ENCODE data around the gene LAMA3.
A peak's percentile ranks its signal among the peaks of the same experiment; 100 is the strongest.

Gene LAMA3

DNA sequence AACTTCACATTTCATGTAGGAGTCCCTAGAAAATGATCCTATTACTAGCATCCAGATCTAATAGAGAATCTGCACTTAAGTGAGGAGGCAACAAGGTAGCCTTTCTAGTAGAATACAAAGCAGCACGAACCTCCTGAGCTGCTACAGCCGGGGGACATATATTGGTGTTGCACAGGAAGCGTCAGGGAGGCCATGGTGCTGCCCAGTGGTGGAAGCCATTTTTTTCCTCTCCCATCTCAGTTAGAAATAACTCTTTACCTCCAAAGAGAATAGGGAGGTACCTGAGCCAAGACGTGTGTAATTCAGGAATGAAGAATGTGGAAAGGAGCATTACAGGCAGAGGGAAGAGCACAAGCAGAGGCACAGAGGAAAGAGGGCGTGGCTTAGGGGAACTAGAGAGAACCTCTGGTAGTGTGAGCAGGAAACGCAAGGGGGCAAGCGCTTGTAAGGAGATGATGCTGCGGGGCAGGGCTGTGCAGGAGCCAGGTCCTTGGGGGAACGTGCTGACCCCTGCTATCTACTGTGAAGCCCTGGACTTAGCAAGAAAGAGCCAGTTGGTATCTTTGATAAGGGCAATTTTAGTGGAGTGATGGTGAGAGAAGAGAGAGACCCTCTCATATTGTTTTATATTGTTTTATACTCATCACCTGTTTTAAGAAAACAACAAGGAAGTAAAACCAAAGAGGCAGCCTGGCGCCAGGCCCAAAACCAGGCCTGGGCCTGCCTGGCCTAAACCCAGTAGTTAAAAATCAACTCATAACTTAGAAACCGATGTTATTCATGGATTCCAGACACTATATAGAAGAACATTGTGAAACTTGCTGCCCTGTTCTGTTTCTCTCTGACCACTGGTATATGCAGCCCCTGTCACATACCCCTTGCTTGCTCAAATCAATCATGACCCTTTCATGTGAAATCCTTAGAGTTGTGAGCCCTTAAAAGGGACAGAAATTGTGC is 275.3 kb downstream of the LAMA3 start:
- peak in 1 of 2 donors; percentile 25 for DNase-seq (ENCODE audit: low read depth in 1 of 2, low spot score in 1 of 2)

DNA sequence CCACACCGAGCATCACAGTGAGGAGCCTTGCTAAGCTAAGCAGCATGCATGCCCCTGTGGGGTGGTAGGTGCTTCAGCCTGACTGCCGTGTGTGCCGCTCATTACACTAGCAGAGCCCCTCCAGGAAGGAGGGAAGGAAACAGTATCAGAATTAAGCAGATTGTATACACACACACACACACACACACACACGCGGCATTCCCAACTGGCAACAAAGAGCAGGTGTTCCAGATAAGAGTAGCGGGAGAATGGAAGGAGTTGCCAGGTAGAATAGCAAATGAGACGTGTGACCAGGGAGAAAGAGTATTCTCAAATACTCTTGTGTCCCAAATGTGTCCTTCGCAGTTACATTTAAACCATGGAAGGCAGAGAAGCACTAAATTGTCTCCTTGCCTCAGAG is 277.7 kb downstream of the LAMA3 start:
- DNase-seq (ENCODE audit: low read depth in 1 of 2, low spot score in 1 of 2) = no peak

DNA sequence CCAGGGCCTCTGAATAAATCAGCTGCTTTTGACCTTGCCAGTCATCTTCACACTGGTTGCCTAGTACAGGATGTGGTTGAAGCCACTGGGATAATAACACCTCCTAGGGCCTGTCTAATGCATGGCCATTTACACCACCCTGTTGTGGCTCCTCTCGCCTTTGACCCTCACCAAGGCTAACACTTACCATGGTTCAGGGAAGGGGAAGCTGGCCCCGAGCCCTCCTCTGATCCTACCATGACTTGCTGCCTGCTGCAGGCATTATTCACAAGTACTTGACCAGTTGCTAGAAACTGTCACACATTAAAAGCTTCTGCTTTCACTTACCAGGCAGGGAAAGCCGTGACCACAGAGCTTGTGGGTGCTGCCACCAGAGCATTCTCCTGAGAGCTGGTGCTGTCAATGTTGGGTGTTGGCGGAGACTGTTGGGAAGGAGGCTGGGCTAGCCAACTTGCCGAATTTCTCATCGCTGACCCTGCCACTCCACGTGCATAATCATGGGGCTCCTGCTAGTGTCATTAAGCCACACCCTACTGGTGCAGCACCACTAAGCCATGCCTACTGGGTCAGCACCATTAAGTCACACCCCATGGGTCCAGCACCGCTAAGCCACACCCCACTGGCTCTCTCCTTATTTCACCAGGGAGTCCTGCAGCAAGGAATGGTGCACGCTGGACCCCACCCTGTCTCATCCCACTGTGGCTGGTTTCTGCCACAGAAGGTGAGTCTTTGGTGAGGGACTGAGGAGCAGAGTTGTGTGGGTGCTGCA is 278.3 kb downstream of the LAMA3 start:
- no peak for DNase-seq (ENCODE audit: low read depth in 1 of 2, low spot score in 1 of 2)

DNA sequence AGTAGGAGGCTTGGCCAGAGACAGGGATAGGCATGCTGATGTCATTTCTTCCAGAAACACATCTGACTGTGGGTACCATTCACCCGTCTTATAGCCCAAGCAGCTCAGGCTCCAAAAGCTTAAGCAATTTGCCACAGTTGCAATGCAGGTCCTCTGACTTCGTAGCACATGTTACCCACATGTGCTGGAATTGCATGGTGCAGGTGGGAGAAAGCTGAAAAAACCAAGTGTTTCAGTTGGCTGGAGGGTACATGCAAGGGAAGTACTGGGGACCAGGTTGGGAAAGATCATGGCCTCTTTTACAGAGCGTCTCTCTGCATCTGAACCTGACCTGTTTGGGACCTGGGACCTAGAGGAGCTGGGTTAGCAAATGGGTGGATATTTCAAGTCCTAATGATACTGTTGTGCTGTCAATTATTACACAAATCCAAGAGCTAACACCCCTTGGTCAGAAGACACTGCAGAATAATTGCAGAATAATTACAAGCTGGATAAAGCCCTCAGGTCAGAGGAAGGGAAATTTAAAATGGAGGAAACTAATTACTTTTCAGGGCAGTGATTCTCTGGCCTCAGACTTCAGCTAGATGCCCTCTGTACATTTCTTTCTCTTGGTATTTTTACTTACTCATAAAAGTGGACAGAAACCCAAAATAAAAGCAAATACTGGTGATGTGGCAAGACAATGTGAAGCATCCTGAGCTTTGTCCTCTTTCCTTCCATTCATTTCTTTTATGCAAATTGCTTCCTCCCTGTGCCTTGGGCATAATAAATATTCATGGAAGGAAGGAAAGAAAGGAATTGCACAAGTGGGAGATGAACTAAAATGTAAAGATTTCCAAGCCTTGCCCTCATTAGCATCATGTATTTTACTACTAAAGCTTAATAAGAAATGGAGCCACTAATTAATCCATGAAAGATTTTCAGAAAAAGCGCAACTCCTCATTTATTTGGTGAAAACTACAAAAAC is 279.7 kb downstream of the LAMA3 start:
- no peak for DNase-seq (ENCODE audit: low read depth in 1 of 2, low spot score in 1 of 2)

DNA sequence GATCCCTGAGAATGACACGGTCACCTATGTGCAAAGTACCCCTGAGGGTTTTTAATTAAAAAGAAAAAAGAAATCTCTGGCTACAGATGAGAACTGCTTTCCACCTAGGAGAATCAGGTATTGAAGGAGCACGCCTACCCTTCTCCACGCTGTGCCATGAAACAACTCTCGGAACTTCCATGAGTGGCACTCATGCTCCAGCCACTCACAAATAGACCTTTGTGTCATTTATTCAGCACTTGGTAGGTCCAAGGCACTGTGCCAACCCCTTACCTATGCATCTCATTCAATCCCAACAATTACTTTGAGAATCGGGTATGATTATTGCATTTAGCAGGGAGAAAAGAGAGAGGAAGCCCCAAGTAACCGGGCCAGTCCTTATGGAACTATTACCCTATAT is 280.4 kb downstream of the LAMA3 start:
- DNase-seq (ENCODE audit: low read depth in 1 of 2, low spot score in 1 of 2) = no peak

DNA sequence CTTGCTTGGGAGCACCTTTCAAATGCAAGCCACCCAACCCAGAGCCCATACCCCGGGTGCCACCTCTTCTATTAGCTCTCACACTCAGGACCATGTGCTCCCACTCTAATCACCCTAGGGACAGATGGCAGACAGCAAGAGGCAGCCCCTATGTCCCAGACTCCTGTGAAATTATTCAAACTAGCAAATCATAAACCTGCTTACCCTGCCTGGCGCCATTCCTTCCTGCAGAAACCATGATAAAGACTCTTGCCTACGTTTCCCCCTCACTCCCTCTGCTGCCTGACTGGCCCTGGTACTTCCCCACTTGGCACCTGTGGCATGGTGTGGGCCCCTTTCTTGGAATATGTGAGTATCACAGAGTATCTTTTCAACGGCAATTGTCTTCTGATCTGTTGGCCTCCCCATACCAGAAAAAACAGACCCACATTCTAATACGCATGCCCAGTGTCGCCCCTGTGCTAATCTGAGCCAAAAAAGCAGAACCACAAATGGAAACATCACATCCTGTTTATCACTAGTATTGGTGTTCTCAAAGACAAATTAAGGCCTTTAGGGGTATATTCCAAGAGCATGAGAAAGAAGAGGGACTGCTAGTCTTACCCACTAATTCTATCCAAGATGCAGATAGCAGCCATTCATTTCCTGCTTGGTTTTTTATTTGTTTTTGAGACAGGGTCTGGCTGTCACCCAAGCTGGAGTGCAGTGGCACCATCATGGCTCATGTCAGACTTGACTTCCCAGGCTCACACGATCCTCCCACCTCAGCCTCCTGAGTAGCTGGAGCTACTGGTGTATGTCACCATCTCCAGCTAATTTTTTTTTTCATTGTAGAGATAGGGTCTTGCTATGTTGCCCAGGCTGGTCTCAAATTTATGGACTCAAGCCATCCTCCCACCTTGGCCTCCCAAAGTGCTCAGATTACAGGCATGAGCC is 281.2 kb downstream of the LAMA3 start:
- peak; percentile 33 to 42 for DNase-seq (ENCODE audit: low read depth in 1 of 2, low spot score in 1 of 2)

DNA sequence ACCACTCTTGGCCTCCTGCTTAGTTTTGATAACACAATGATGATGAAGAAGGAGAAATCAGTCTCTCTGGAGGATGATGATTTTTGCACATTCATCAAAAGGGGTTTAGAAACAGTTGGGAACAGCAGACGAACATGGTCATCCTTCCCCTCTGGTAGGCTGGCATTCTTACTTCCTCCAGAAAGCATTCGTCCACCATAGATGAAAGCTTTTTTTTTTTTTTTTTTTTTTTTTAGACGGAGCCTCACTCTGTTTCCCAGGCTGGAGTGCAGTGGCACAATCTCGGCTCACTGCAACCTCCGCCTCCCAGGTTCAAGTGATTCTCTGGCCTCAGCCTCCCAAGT is 281.8 kb downstream of the LAMA3 start:
- no peak for DNase-seq (ENCODE audit: low read depth in 1 of 2, low spot score in 1 of 2)

DNA sequence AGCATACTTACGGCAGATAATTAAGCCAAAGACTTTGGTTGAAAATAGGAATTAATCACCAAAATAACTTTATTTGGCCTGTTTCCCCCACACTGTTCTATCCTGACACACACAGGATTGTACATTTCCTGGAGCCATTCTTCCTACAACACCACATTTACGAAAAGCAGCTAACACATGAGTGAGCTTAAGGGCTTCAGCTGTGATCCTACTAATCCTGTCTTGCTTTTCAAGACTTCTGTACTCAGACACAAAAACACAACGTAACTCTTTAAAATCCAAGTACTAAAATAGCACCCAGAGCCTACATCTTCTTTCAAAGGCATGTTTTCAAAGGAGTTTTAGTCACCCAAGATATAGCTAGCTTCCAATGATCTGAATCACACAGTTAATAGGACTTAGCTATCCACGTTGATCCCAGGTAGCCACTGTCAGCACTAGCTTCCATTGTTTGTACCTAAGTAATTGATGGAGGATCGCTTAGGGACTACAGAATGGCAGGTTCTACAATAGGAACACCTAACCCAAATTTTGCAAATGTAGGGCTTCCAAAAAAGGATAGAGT is 282.5 kb downstream of the LAMA3 start:
- no peak for DNase-seq (ENCODE audit: low read depth in 1 of 2, low spot score in 1 of 2)

- peak in 1 of 2 donors; percentile 16 for DNase-seq (ENCODE audit: low read depth in 1 of 2, low spot score in 1 of 2)
Observed at GRCh38 chr18:23972453-23972852, 283.2 kb downstream of the LAMA3 start.

DNA sequence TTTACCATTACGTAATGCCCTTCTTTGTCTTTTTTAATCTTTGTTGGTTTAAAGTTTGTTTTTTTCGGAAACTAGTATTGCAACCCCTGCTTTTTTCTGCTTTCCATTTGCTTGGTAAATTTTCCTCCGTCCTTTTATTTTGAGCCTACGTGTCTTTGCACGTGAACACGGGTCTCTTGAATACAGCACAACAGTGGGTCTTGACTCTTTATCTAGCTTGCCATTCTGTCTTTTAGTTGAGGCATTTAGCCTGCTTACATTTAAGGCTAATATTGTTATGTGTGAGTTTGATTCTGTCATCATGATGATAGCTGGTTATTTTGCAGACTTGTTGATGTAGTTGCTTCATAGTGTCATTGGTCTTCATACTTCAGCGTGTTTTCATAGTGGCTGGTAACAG is 287.9 kb downstream of the LAMA3 start:
- DNase-seq (ENCODE audit: low read depth in 1 of 2, low spot score in 1 of 2) = no peak

DNA sequence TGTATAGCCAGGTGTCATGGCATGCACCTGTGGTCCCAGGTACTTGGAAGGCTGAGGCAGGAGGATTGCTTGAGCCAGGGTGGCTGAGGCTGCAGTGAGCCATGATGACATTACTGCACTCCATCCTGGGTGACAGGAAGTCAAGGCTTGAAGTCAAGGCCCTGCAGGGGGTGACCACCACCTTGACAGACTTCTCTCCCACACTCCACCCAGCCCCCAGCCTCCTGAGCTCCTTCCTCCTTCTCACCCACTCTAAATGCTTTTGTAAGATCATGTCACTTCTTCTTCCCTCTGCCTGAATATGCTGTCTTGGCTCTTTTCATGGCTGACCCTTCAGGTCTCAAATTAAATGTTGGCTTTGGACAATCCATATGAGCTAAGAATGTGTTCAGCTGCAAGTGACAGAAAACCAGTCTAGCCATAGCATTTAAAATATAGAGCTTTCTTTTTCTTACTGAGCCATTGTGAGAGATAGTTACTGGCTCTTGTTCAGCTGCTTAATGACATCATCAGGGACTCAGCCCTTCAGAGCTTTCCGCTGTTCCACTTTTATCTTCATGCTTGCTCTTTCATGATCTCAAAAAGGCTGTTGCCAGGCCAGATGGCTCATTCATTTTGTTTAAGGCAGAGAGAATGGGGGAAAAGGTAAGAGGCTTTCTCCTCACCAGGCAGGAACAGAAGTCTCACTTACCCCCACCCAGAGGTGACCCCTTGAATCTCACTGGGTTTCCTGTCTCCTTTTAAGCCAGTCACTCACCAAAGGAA is 288.6 kb downstream of the LAMA3 start:
- DNase-seq (ENCODE audit: low read depth in 1 of 2, low spot score in 1 of 2) = no peak

GRCh38 chr18:23981369-23981980 is 292.2 kb downstream of the LAMA3 start:
- no peak for DNase-seq (ENCODE audit: low read depth in 1 of 2, low spot score in 1 of 2)

DNA sequence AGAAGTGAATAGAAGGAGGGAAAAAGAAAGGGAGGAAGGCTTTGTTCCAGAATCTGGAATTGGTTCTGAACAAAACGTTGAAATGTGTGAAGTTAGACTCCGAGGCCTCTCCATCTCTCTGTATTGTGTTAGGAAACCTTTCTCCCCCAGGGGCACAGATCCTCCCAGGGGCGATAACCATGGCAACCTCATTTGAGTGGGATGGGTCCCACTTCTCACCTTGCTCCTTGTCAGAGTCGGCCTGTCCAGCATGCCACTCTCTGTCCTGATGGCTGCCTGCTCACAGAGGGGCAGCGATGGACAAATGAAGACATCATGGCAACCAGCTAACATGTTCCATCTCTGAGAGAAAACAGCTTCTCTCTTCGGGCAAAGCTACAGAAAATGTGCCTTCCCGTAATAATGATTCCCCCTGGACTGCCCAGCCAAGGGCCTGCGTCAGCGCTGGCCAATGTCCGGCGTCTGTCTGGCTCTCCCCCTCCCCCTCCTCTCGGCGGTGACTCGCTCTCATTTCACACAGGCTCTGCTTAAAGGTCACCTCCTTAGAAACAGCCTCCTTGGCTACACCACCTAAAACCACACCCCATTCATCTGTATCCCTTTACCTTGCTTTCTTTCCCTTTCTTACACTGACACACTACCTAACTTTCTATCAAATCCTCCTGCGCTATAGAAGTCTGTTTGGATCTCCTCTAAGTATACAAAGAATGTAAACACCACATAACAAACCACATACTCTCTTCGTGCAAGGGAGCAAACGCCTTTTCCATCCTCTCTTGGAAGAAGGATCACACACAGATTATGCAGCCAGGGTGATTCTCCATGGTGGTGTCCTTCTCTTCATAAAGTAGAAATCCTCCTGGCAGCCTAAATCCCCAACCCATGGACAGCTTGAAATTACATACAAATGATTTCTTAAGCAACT is 293.2 kb downstream of the LAMA3 start:
- DNase-seq (ENCODE audit: low read depth in 1 of 2, low spot score in 1 of 2) = no peak

DNA sequence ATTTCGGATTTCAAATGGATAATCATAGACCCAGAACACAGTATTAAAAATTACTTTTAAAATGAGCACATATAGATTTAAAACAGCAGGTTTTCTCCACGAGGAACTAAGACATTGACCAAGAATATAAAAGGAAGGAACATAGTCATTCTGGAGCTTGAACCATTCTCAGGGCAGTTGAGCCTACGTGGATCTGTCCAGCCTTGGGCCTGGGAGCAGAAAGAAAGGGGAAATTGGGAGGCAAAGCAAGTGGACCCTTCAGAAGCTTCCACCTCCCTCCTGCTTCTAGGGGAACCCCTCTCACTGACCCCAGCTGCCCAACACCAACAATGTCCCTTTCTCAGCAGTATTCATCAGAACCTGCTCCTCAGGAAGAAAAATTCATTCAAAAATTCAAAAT is 293.9 kb downstream of the LAMA3 start:
- DNase-seq (ENCODE audit: low read depth in 1 of 2, low spot score in 1 of 2) = no peak

GRCh38 chr18:23986600-23987359 is 297.5 kb downstream of the LAMA3 start:
- DNase-seq (ENCODE audit: low read depth in 1 of 2, low spot score in 1 of 2) = no peak

DNA sequence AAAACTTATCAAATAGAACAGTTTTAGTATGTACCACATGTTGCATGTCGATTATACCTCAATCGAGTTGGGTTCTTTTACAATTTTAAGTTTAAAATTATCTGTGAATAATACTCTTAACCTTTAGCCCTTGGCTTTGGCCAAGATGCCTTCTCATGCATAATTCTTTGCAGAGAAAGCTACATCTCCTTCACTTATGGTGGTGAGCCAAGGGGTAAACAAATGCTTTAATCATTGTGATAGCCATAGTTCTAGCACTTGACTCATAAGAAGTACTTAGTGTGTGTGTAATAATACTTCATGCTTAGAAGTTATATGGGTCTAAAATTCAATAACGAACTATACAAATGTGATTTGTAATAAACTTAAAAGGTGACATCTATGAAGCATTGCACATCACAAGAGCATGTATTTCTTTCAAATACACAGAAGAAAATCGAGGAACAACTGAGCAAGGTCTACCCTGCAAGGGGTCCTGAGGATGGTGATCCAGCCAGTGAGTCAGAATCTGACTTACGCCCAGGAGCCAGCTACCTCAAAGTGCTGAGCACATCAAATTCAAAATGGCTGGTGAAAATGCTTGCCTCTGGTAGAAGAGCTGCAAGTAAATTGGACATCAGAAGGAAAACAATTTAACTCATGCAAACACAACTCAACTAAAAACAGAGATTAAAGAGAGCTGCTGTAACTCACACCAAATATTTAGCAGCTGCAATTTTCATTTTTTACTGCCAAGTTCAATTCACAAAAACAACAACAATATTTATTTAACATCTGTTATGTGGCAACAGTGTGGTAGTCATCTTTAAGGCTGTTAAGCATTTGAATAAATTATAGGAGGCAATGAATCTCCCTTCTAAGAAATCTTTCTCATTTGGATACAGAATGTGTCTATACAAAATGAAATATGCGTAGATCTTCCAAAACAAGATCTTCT is 301.5 kb downstream of the LAMA3 start:
- no peak for DNase-seq (ENCODE audit: low read depth in 1 of 2, low spot score in 1 of 2)

Data from activated T-helper 1 cell treated with anti-CD3 and anti-CD28 coated beads, Interleukin-2, amount 50 U/mL, for 16 hours (primary cell).